CD4-positive, CD25-positive, alpha-beta regulatory T cell (primary cell): ENCODE data around the gene LDLRAP1. TPM values are rescaled to one million over a fixed set of nuclear protein-coding genes. Genes with fewer than 3 reads are reported as not detected.

Source experiments
- ATAC-seq, 2 donors: fragments of 150-1000 bp; cut with Tn5 transposase; one replicate each; pipeline ENCODE4 v1.10.0; 2021; ENCODE audit warnings: low read depth in 2 of 2, moderate number of reproducible peaks in 2 of 2, moderate library complexity in 1 of 2
- DNase-seq, 3 donors: peaks; one replicate each; pipeline versions ENCODE4 v3.0.0 to v3.0.0-alpha.2; 2012 to 2022; ENCODE audit warnings: mixed read lengths in 1 of 3
- H3K27ac ChIP-seq: one replicate; pipeline ENCODE4 v1.7.0; 2013; ENCODE audit warnings: mild to moderate bottlenecking, low read length; ENCODE audit not compliant: insufficient read depth, poor library complexity, severe bottlenecking
- H3K27me3 ChIP-seq: one replicate; pipeline ENCODE4 v1.7.0; 2013; ENCODE audit warnings: low read length; ENCODE audit not compliant: control insufficient read depth, insufficient read depth
- H3K36me3 ChIP-seq: one replicate; pipeline ENCODE4 v1.7.0; 2013; ENCODE audit warnings: mild to moderate bottlenecking, low read length, moderate library complexity; ENCODE audit not compliant: control insufficient read depth, insufficient read depth
- H3K4me1 ChIP-seq: 2 replicates; pipeline ENCODE4 v1.7.0; 2013; ENCODE audit warnings: mild to moderate bottlenecking, low read length; ENCODE audit not compliant: insufficient read depth, control insufficient read depth, poor library complexity, severe bottlenecking
- H3K4me3 ChIP-seq: one replicate; pipeline ENCODE4 v1.7.0; 2013; ENCODE audit warnings: low read depth, mild to moderate bottlenecking, low read length, moderate library complexity
- H3K9me3 ChIP-seq, 2 experiments: 1 replicate in 1 of 2; 2 replicates in 1 of 2; pipeline ENCODE4 v1.7.0; 2013; ENCODE audit warnings: low read length in 2 of 2, mild to moderate bottlenecking in 1 of 2, moderate library complexity in 1 of 2; ENCODE audit not compliant: control insufficient read depth in 2 of 2
- H3K27ac Mint-ChIP-seq, 3 donors: one replicate each; pipeline ENCODE4 v1.8.0; 2020 to 2022; ENCODE audit warnings: mild to moderate bottlenecking in 3 of 3, mixed read lengths in 3 of 3, moderate library complexity in 2 of 3
- H3K27me3 Mint-ChIP-seq: one replicate; pipeline ENCODE4 v1.8.0; 2022; ENCODE audit warnings: mild to moderate bottlenecking, mixed read lengths
- H3K36me3 Mint-ChIP-seq: one replicate; pipeline ENCODE4 v1.8.0; 2020; ENCODE audit warnings: mixed read lengths
- H3K4me1 Mint-ChIP-seq, 4 donors: one replicate each; pipeline ENCODE4 v1.8.0; 2020 to 2022; ENCODE audit warnings: mixed read lengths in 4 of 4, mild to moderate bottlenecking in 1 of 4
- H3K4me3 Mint-ChIP-seq, 4 donors: one replicate each; pipeline ENCODE4 v1.8.0; 2020 to 2022; ENCODE audit warnings: mild to moderate bottlenecking in 4 of 4, mixed read lengths in 4 of 4, moderate library complexity in 3 of 4
- H3K9me3 Mint-ChIP-seq, 7 donors: one replicate each; pipeline ENCODE4 v1.8.0; 2020 to 2022; ENCODE audit warnings: mixed read lengths in 7 of 7, mild to moderate bottlenecking in 3 of 7, moderate library complexity in 2 of 7
- polyA plus RNA-seq, 4 donors: library from polyadenylated mRNA; unstranded; fragments of 300-500 nt; fragmentation: Illumina TruSeq; gene quantifications; one replicate each; pipeline ENCODE4 v1.2.3, GENCODE V29; 2021
- total RNA-seq: library from RNA; stranded (reverse); gene quantifications from one replicate; pipeline ENCODE4 v1.2.3, GENCODE V29; 2022

The LDLRAP1 gene
- total and polyA plus RNA-seq, 5 donors from 2014 or later = 98.7 to 326 (median 236) TPM

DNA sequence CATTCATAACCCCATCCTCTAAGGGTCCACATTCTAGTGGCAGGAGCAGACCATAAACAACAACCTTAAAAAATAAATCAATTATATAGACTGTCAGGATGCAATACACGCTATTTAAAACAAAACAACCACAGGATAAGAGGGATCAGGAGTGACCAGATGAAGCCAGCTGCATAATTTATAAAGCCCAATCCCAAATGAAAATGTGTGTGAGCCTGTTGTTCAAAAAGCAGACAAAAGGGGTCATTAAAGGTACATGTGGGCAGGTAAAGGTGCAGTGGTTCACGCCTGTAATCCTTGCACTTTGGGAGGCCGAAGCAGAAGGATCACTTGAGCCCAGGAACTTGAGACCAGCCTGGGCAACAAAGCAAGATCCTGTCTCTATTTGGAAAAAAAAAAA is 10.4 kb upstream of the LDLRAP1 start:
- no peak overlapping the region for H3K4me3 ChIP-seq
- H3K27me3 ChIP-seq = no peaks in the 10 kb centered on the region
- no peak for ATAC-seq
- Mint-ChIP-seq H3K4me3 (no peak overlapping the region), H3K4me1 (peaks cover 0 to 4% (median 0%) of the 10 kb centered on the region in 4 donors), H3K27ac (peak overlapping the region in 1 of 3 donors; percentile 55), H3K36me3 (no peaks in the 10 kb centered on the region), H3K9me3 (no peaks in the 10 kb centered on the region), H3K27me3 (peaks cover 7% of the 10 kb centered on the region)
- no peak overlapping the region for H3K27ac ChIP-seq
- DNase-seq = no peak
- H3K36me3 ChIP-seq = no peaks in the 10 kb centered on the region
- H3K4me1 ChIP-seq = no peaks in the 10 kb centered on the region
- no peaks in the 10 kb centered on the region for H3K9me3 ChIP-seq

DNA sequence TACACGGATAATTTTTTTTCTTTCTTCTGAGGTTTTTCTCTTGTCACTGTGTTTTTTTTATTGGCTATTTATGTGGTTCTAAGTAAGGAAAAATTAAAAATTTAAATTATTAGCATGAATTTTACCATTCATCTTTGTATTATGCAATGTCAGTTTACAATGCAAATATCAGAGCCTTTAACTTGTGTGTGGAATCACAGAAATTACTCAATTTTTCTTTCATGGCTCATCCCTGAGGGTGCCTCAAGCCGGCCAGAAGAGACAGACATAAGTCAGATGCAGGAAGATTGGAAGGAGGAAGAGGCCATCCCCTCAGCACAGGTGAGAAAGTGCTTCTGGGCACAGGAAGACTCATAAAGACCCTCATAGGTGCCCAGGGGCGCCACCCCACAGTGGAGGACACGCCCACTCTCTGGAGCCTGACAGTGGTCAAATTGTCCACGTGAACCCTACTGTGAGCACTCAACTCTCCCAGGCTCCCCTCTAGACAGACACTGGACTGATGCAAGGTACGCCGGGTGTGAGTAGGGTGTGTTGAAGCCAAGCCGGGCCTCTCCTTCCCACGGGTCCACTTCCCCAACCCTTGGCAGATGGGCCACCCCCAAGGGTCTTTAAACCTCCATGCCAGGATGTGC is 9.5 kb upstream of the LDLRAP1 start:
- Mint-ChIP-seq H3K4me3 (no peak overlapping the region), H3K9me3 (no peaks in the 10 kb centered on the region), H3K27me3 (peaks cover 7% of the 10 kb centered on the region), H3K4me1 (peaks cover 0 to 4% (median under 1%) of the 10 kb centered on the region in 4 donors), H3K36me3 (no peaks in the 10 kb centered on the region), H3K27ac (no peak overlapping the region)
- Histone ChIP-seq H3K4me1 (no peaks in the 10 kb centered on the region), H3K36me3 (no peaks in the 10 kb centered on the region), H3K27ac (no peak overlapping the region), H3K27me3 (no peaks in the 10 kb centered on the region), H3K4me3 (no peak overlapping the region), H3K9me3 (no peaks in the 10 kb centered on the region)
- no peak for DNase-seq
- ATAC-seq = no peak

- H3K4me3 ChIP-seq = no peak overlapping the region
- no peaks in the 10 kb centered on the region for H3K9me3 Mint-ChIP-seq
- no peak overlapping the region for H3K27ac Mint-ChIP-seq
- no peaks in the 10 kb centered on the region for H3K4me1 ChIP-seq
- peaks cover 7% of the 10 kb centered on the region for H3K27me3 Mint-ChIP-seq
- peaks cover 0 to 2% (median under 1%) of the 10 kb centered on the region in 4 donors for H3K4me1 Mint-ChIP-seq
- ATAC-seq = no peak
- H3K27ac ChIP-seq = no peak overlapping the region
- DNase-seq = no peak
- H3K36me3 Mint-ChIP-seq = no peaks in the 10 kb centered on the region
- no peaks in the 10 kb centered on the region for H3K36me3 ChIP-seq
- H3K27me3 ChIP-seq = no peaks in the 10 kb centered on the region
- H3K9me3 ChIP-seq = no peaks in the 10 kb centered on the region
- no peak overlapping the region for H3K4me3 Mint-ChIP-seq
Measured at GRCh38 chr1:25534410-25534788, 9.0 kb upstream of the LDLRAP1 start.

DNA sequence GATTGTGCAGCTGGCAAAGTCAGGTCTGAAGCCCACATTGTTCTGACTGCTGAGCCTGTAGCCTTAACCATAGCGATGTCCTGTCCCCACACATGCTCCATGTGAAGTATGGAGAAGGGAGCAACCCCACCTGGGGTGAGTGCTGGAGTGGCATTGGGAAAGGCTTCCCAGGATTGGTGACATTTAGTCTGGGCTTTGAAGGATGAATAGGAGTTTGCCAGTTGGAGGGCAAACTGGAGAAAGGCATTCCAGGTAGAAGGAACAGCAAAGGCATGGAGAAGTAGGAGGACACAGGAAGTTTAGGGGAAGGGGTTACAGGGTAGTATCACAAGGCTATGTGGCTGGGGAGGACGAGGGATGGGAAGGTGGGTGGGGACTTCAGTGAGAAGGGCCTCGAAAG is 7.3 kb upstream of the LDLRAP1 start:
- Histone ChIP-seq H3K36me3 (no peaks in the 10 kb centered on the region), H3K4me1 (no peaks in the 10 kb centered on the region), H3K27ac (no peak overlapping the region), H3K4me3 (no peak overlapping the region), H3K27me3 (no peaks in the 10 kb centered on the region), H3K9me3 (no peaks in the 10 kb centered on the region)
- Mint-ChIP-seq H3K9me3 (no peaks in the 10 kb centered on the region), H3K36me3 (no peaks in the 10 kb centered on the region), H3K27me3 (peaks cover 7% of the 10 kb centered on the region), H3K4me1 (peaks cover 0 to 2% (median under 1%) of the 10 kb centered on the region in 4 donors), H3K27ac (no peak overlapping the region), H3K4me3 (peak overlapping the region in 1 of 4 donors; percentile 33)
- no peak for ATAC-seq
- DNase-seq = no peak

DNA sequence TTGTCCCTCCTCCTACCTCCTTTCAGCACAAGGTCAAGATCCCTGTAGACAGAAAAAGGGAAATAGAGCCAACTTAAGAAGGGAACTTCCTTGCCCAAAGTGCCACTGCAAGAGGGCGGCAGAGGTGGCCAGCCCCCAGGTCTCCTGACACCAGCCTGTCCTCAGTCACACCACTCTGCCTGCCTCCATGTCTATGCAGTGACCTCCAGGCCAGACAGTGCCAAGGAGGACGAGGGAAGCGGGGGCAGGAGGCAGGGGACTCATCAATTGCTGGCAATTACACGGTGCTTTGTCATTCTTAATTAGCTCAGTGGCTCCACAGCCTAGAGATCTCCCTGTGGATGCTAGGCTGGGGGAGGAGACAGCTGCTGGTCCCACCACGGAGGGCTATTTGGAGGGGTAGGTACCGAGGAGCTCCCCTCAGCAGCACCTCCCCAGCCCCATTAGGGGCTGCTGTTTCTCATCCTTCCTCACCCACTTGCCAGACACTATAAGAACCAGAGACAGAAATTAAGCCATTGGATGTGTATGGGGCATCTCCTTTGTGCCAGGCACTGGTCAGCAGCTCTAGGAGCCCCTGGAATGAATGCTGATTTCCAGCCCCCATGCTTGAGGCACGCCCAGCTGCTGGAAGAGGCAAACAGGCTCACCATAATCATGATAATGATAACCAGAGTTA is 6.1 kb upstream of the LDLRAP1 start:
- Histone ChIP-seq H3K4me3 (no peak overlapping the region), H3K27ac (no peak overlapping the region), H3K9me3 (no peaks in the 10 kb centered on the region), H3K4me1 (no peaks in the 10 kb centered on the region), H3K27me3 (no peaks in the 10 kb centered on the region), H3K36me3 (no peaks in the 10 kb centered on the region)
- H3K27me3 Mint-ChIP-seq = peaks cover 7% of the 10 kb centered on the region
- ATAC-seq (no peak), DNase-seq (no peak)
- H3K4me3 Mint-ChIP-seq = no peak overlapping the region
- H3K36me3 Mint-ChIP-seq = no peaks in the 10 kb centered on the region
- no peaks in the 10 kb centered on the region for H3K9me3 Mint-ChIP-seq
- H3K27ac Mint-ChIP-seq = no peak overlapping the region
- peaks cover 0 to 5% (median under 1%) of the 10 kb centered on the region in 4 donors for H3K4me1 Mint-ChIP-seq

DNA sequence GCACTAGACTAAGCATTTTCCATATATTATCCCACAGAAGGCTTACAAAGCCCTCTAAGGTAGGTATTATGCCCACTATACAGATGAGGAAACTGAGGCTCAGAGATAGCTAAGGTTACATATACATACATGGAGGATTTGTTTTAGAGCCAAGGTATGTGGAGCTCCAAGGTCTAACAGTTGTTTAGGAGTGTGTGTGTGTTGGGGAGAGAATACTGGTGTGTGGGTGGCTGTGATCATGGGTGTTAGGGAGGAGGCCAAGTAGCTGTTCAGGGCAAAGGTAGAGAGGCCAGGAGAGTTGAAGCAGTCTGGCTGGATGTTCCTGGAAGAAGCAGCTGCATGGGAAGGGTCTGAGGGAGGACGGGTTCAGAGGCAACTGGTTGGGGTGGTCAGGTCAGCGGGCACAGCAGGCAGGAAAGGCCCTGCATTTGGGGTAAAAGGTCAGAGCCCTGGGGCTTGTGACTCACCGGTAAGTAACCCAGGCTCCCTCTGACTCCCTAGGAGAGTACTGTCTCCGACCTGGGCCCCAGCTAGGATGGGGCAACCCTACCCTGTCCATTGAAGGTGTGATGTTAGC is 5.1 kb upstream of the LDLRAP1 start:
- peak overlapping the region in 2 of 3 donors; percentile 21 to 76 for H3K27ac Mint-ChIP-seq
- H3K9me3 Mint-ChIP-seq = no peaks in the 10 kb centered on the region

GRCh38 chr1:25540750-25541342 is 2.6 kb upstream of the LDLRAP1 start:
- Mint-ChIP-seq H3K4me1 (peaks cover 0 to 24% (median 12%) of the 10 kb centered on the region in 4 donors), H3K27me3 (peaks cover 7% of the 10 kb centered on the region), H3K27ac (no peak overlapping the region), H3K9me3 (peaks cover 0 to 2% (median 0%) of the 10 kb centered on the region in 7 donors), H3K36me3 (no peaks in the 10 kb centered on the region), H3K4me3 (peak overlapping the region in 1 of 4 donors; percentile 29)
- peaks cover 19% of the 10 kb centered on the region for H3K4me1 ChIP-seq
- DNase-seq (no peak), ATAC-seq (no peak)
- no peaks in the 10 kb centered on the region for H3K9me3 ChIP-seq
- H3K27ac ChIP-seq = no peak overlapping the region
- no peaks in the 10 kb centered on the region for H3K36me3 ChIP-seq
- H3K4me3 ChIP-seq = no peak overlapping the region
- H3K27me3 ChIP-seq = no peaks in the 10 kb centered on the region

More for the DNA sequence above, 5.1 kb upstream of the LDLRAP1 start:
- Histone ChIP-seq H3K36me3 (no peaks in the 10 kb centered on the region), H3K4me3 (no peak overlapping the region), H3K9me3 (no peaks in the 10 kb centered on the region), H3K4me1 (no peaks in the 10 kb centered on the region), H3K27me3 (no peaks in the 10 kb centered on the region), H3K27ac (no peak overlapping the region)
- Mint-ChIP-seq H3K36me3 (no peaks in the 10 kb centered on the region), H3K4me3 (peak overlapping the region in 2 of 4 donors; percentile 22 to 48), H3K27me3 (peaks cover 7% of the 10 kb centered on the region), H3K4me1 (peaks cover 0 to 9% (median 2%) of the 10 kb centered on the region in 4 donors)
- DNase-seq (no peak), ATAC-seq (no peak)
